Activated CD4-positive, alpha-beta T cell treated with anti-CD3 and anti-CD28 coated beads for 36 hours (primary cell): ENCODE results near the gene GPRC5D. TPM values are rescaled to one million over a fixed set of nuclear protein-coding genes. Genes with fewer than 3 reads are reported as not detected.

Source experiments
- ATAC-seq: fragments of 200-7000 bp; cut with Tn5 transposase; one replicate; pipeline ENCODE4 v1.10.0; 2021; ENCODE audit warnings: mild to moderate bottlenecking, moderate library complexity
- CTCF ChIA-PET: fragments of 350-600 bp; sonication (Branson Sonifier 250); formaldehyde crosslinking; loops from one replicate; lab custom pipeline; 2021; ENCODE audit warnings: antibody characterized with exemption; lab: Charles Lee
- POLR2A ChIA-PET: fragments of 350-600 bp; sonication (Branson Sonifier 250); formaldehyde crosslinking; loops from one replicate; lab custom pipeline; 2021; ENCODE audit warnings: antibody characterized with exemption, inconsistent platforms; lab: Charles Lee
- DNase-seq: peaks from one replicate; pipeline ENCODE4 v3.0.0-alpha.2; 2020
- H3K27ac Mint-ChIP-seq: one replicate; pipeline ENCODE4 v1.8.0; 2021; ENCODE audit warnings: mixed read lengths
- H3K27me3 Mint-ChIP-seq: one replicate; pipeline ENCODE4 v1.8.0; 2021; ENCODE audit warnings: mixed read lengths
- H3K36me3 Mint-ChIP-seq: one replicate; pipeline ENCODE4 v1.8.0; 2021; ENCODE audit warnings: low read depth, mixed read lengths
- H3K4me1 Mint-ChIP-seq: one replicate; pipeline ENCODE4 v1.8.0; 2021; ENCODE audit warnings: mixed read lengths
- H3K4me3 Mint-ChIP-seq: one replicate; pipeline ENCODE4 v1.8.0; 2021; ENCODE audit warnings: mild to moderate bottlenecking, moderate library complexity, mixed read lengths
- H3K9me3 Mint-ChIP-seq: one replicate; pipeline ENCODE4 v1.8.0; 2021; ENCODE audit warnings: low read depth, mixed read lengths
- intact Hi-C, 2 experiments: fragments of 100-400 bp; cut with DNase I in 1 of 2; cut with micrococcal nuclease in 1 of 2; formaldehyde crosslinking; loops; one replicate each; pipeline versions ENCODE4 v1.14.2 to v1.15.1; 2022 to 2024; cut with DNase I, micrococcal nuclease
- total RNA-seq, 2 experiments: library from RNA; stranded (reverse); gene quantifications; one replicate each; pipeline ENCODE4 v1.2.3, GENCODE V29; 2021

Gene GPRC5D
- total RNA-seq, 2 experiments from 2014 or later = not detected

DNA sequence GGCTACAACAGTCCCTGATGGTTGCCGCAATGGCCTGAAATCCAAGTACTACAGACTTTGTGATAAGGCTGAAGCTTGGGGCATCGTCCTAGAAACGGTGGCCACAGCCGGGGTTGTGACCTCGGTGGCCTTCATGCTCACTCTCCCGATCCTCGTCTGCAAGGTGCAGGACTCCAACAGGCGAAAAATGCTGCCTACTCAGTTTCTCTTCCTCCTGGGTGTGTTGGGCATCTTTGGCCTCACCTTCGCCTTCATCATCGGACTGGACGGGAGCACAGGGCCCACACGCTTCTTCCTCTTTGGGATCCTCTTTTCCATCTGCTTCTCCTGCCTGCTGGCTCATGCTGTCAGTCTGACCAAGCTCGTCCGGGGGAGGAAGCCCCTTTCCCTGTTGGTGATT, 43.7 kb downstream of the GPRC5D start:
- POLR2A ChIA-PET = no interaction called here
- H3K9me3 Mint-ChIP-seq = no peaks in the 10 kb centered on the region
- ATAC-seq (no peak), DNase-seq (no peak)
- H3K27ac Mint-ChIP-seq = no peak overlapping the region
- peaks cover 18% of the 10 kb centered on the region for H3K4me1 Mint-ChIP-seq
- H3K36me3 Mint-ChIP-seq = no peaks in the 10 kb centered on the region
- H3K27me3 Mint-ChIP-seq = no peaks in the 10 kb centered on the region
- CTCF ChIA-PET = interaction anchor here (1.2 to 1.5 kb wide), 2 partner anchors 17 to 303 kb away, joined by 5 read pairs; partner anchors contain the start of gene GPRC5A
- no peak overlapping the region for H3K4me3 Mint-ChIP-seq
- intact Hi-C loops = no loop called here

DNA sequence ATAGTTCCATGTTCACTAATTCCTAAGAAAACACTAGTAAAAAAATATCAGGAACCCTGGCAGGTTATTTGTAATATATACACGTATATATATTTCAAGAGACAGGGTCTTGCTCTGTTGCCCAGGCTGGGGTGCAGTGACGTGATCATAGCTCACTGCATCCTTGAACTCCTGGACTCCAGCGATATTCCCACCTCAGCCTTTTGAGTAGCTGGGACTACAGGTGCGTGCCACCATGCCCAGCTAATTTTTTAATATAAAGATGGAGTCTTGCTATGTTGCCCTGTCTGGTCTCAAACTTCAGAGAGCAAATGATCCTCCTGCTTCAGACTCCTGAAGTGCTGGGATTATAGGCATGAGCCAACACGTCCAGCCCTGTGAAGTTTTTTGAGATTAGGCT, 44.4 kb downstream of the GPRC5D start:
- CTCF ChIA-PET = interaction anchor here (0.6 to 1.5 kb wide), 2 partner anchors 304 to 318 kb away, joined by 3 to 5 read pairs; no protein-coding TSS in a partner anchor
- no peak overlapping the region for H3K4me3 Mint-ChIP-seq
- no peaks in the 10 kb centered on the region for H3K9me3 Mint-ChIP-seq
- DNase-seq (no peak), ATAC-seq (no peak)
- H3K27ac Mint-ChIP-seq = no peak overlapping the region
- H3K4me1 Mint-ChIP-seq = peaks cover 18% of the 10 kb centered on the region
- no peaks in the 10 kb centered on the region for H3K36me3 Mint-ChIP-seq
- intact Hi-C loops = no loop called here
- POLR2A ChIA-PET = no interaction called here
- no peaks in the 10 kb centered on the region for H3K27me3 Mint-ChIP-seq

DNA sequence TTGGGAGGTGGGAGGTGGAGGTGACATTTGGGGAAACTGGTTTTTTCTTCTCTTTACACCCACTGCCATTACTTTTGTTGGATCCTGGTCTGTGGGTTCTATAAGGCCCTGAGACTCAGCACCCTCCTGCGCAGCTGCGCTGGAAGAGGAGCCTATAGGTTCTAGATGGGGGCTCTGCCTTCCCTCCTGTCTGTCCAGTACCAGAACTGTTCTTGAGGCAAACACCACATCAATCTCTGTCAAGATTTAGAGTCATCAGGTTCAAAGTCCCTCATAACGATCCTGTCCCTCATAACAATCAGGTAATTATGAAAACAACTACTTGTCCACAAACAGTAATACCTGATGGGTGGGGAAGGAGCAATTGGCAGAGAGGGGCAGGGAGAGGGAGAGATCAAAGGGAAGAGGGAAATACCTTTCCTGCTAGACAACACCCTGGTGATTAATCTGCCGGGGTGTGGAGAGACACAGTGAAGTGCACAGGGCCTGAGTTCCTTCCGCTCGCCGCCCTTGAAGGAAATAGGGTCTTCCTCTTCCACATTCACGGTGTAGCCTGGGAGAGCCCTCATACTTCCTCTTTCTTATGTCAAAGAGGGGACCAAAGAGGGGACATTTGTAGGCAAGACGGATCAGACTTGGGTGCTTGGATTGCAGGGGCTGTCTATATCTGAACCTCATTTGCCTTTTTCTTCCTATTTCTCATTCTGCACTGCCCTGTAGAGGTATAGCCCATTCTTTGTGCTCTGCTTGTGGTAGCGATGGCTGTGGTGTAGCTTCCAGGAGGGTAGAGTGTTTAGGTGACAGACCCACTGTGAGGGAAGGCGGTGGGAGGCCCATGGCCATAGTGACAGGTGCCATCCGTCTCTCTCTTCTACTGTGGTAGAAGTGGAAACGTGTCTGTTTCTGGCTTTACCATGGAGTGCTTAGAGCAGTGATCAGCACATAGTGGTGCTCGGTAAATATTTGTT, 48.0 kb downstream of the GPRC5D start:
- Mint-ChIP-seq H3K4me3 (no peak overlapping the region), H3K36me3 (no peaks in the 10 kb centered on the region), H3K4me1 (peaks cover 29% of the 10 kb centered on the region), H3K27ac (no peak overlapping the region), H3K27me3 (peaks cover 6% of the 10 kb centered on the region), H3K9me3 (no peaks in the 10 kb centered on the region)
- ChIA-PET POLR2A (no interaction called here), CTCF (no interaction called here)
- intact Hi-C loops = no loop called here
- ATAC-seq (no peak), DNase-seq (no peak)

DNA sequence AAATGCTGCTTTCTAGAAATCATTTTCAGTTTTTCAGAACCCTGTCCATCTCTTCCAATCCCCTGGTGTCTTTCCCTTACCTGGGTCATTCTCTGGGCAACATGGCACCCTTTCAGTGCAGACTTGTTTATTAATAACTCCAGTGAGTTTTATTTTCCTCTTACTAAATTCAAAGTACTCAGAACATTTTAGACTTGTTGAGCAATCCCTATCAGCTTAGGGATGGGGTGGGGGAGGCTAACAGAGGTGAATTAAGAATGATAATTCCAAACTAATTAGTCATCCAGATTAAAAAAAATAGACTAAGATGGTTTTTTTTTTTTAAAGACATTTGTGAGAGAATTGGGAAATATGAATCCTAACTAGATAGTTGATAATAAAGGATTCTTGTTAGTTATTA, 49.9 kb downstream of the GPRC5D start:
- ATAC-seq (no peak), DNase-seq (no peak)
- ChIA-PET POLR2A (interaction anchor here (0.8 kb wide), 1 partner anchor 237 kb away, joined by 3 read pairs; no protein-coding TSS in a partner anchor), CTCF (interaction anchor here (0.7 to 1.5 kb wide), 3 partner anchors 12 to 1525 kb away, joined by 5 to 6 read pairs (median 5); no protein-coding TSS in a partner anchor)
- Mint-ChIP-seq H3K9me3 (no peaks in the 10 kb centered on the region), H3K27ac (no peak overlapping the region), H3K4me1 (peaks cover 32% of the 10 kb centered on the region), H3K27me3 (peaks cover 8% of the 10 kb centered on the region), H3K4me3 (no peak overlapping the region), H3K36me3 (no peaks in the 10 kb centered on the region)
- intact Hi-C loops = no loop called here

DNA sequence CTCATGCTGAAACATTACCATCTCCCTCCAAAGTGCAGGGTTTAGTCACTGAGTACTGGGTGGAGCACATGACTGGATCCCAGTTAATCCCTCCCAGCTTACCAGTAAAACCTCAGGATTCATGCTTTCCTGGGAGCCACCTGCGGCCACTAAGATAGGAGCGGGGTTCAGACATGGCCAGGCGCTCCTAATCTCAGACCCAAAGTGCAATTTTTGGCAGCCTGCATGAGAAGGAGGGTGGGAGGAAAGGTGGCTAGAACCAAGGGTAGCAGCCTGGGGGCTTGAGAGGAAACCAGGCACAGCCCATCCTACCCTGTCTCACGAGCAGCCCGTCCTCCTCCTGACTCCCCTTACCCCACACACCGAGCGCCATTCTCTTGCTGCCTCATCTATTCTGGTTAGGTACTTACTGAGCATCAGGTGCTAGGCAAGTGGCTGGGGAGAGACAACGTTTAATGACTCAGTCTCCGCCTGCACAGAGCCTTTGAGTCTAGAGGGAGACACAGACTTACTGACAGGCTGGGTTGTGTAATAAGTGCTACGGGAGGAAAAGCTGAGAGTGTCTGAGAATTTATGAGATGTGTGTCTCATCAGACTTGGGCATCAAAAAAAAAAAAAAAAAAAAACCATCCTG, 50.7 kb downstream of the GPRC5D start:
- Mint-ChIP-seq H3K36me3 (no peaks in the 10 kb centered on the region), H3K27ac (no peak overlapping the region), H3K4me1 (peaks cover 35% of the 10 kb centered on the region), H3K27me3 (peaks cover 10% of the 10 kb centered on the region), H3K9me3 (no peaks in the 10 kb centered on the region), H3K4me3 (no peak overlapping the region)
- ChIA-PET CTCF (interaction anchor here (0.6 to 1.5 kb wide), 5 partner anchors 13 to 607 kb away, joined by 4 to 6 read pairs (median 4); partner anchors contain the start of gene EMP1), POLR2A (interaction anchor here (0.8 kb wide), 1 partner anchor 238 kb away, joined by 3 read pairs; no protein-coding TSS in a partner anchor)
- intact Hi-C loops = no loop called here
- DNase-seq (peak; percentile 68), ATAC-seq (peak; percentile 21)

- POLR2A ChIA-PET = interaction anchor here (0.6 to 1.0 kb wide), 2 partner anchors 55 to 296 kb away, joined by 3 read pairs; partner anchors contain the start of gene EMP1
- no peak overlapping the region for H3K4me3 Mint-ChIP-seq
- DNase-seq (no peak), ATAC-seq (no peak)
- no peak overlapping the region for H3K27ac Mint-ChIP-seq
- no peaks in the 10 kb centered on the region for H3K9me3 Mint-ChIP-seq
- CTCF ChIA-PET = interaction anchor here (0.6 to 1.3 kb wide), 3 partner anchors 296 to 608 kb away, joined by 4 read pairs; partner anchors contain the start of gene EMP1
- intact Hi-C loops = no loop called here
- peaks cover 12% of the 10 kb centered on the region for H3K27me3 Mint-ChIP-seq
- H3K4me1 Mint-ChIP-seq = peaks cover 39% of the 10 kb centered on the region
- no peaks in the 10 kb centered on the region for H3K36me3 Mint-ChIP-seq
These were observed 51.2 kb downstream of the GPRC5D start for GRCh38 chr12:12900786-12901157.

DNA sequence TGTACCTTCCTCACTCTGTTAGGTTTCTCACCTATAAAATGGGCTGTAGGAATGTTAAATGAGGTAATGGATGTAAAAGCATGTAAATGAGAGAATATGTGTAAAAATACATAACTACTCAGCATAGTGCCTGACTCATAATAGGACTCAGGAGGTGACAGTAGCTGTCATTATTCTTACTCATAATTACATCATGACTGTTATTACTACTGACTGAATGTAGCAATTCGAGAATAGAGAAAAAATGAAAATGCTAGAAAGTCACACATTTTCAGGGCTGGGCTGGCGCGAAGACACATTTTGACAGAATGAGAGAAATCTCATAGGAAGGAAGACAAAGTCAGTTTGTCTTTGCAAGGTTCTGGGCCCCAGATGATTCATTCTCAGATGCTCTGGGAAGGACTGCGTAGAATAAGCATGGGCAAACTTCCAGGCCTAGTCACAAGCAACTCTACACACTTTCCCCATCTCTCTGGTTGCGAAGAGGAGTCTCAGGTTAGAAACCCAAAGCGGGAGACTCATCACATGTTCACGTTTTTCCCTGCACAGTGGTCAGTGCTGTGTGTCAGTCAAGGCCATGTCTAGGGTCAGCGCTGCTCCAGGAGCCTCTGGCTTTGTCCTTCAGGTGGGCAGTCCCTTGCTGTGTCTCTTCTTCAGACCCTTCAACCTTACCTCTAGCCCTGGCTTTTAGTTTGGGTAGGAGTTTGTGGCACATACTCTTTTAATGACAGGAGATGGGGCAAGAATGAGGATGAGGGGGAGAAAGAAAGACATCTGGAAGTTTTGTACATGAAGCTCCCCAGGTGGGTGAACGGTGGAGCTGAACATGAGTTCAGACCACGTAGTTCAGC, 52.2 kb downstream of the GPRC5D start:
- H3K36me3 Mint-ChIP-seq = no peaks in the 10 kb centered on the region
- peak overlapping the region; percentile 88 for H3K27ac Mint-ChIP-seq
- peaks cover 16% of the 10 kb centered on the region for H3K27me3 Mint-ChIP-seq
- H3K9me3 Mint-ChIP-seq = no peaks in the 10 kb centered on the region
- ATAC-seq (peak; percentile 87), DNase-seq (peak; percentile 87)
- H3K4me1 Mint-ChIP-seq = peaks cover 39% of the 10 kb centered on the region
- POLR2A ChIA-PET = interaction anchor here (0.7 to 1.0 kb wide), 2 partner anchors 268 to 297 kb away, joined by 3 read pairs; partner anchors contain the start of gene EMP1
- intact Hi-C loops = loop anchor here (1.0 to 10.0 kb wide), 17 partner anchors 62 to 542 kb away; partner anchors contain the start of genes EMP1 (in 2 of the 2), GSG1 (in 2 of the 2), APOLD1 (in 1 of the 2) and BORCS5 (in 1 of the 2)
- CTCF ChIA-PET = interaction anchor here (0.5 to 1.3 kb wide), 5 partner anchors 11 to 355 kb away, joined by 3 to 6 read pairs (median 3); no protein-coding TSS in a partner anchor
- H3K4me3 Mint-ChIP-seq = no peak overlapping the region

GRCh38 chr12:12898911-12899511, 53.0 kb downstream of the GPRC5D start:
- CTCF ChIA-PET = interaction anchor here (0.5 to 1.2 kb wide), 5 partner anchors 11 to 302 kb away, joined by 3 to 6 read pairs (median 3); no protein-coding TSS in a partner anchor
- Mint-ChIP-seq H3K27ac (peak overlapping the region; percentile 78), H3K4me3 (no peak overlapping the region)

GRCh38 chr12:12898136-12898717, 53.7 kb downstream of the GPRC5D start:
- POLR2A ChIA-PET = no interaction called here
- CTCF ChIA-PET = interaction anchor here (0.6 to 1.6 kb wide), 4 partner anchors 17 to 201 kb away, joined by 3 to 4 read pairs (median 3); no protein-coding TSS in a partner anchor
- H3K27me3 Mint-ChIP-seq = peaks cover 18% of the 10 kb centered on the region
- intact Hi-C loops = loop anchor here (2.0 to 10.0 kb wide), 9 partner anchors 61 to 541 kb away; partner anchors contain the start of genes APOLD1 (in 1 of the 2), BORCS5 (in 1 of the 2), FAM234B (in 1 of the 2) and GSG1 (in 1 of the 2)
- H3K36me3 Mint-ChIP-seq = no peaks in the 10 kb centered on the region
- ATAC-seq (no peak), DNase-seq (no peak)
- no peak overlapping the region for H3K27ac Mint-ChIP-seq
- no peaks in the 10 kb centered on the region for H3K9me3 Mint-ChIP-seq
- no peak overlapping the region for H3K4me3 Mint-ChIP-seq
- peaks cover 39% of the 10 kb centered on the region for H3K4me1 Mint-ChIP-seq

More at GRCh38 chr12:12898911-12899511, 53.0 kb downstream of the GPRC5D start:
- intact Hi-C loops = loop anchor here (1.0 to 10.0 kb wide), 17 partner anchors 62 to 542 kb away; partner anchors contain the start of genes EMP1 (in 2 of the 2), GSG1 (in 2 of the 2), APOLD1 (in 1 of the 2) and BORCS5 (in 1 of the 2)
- Mint-ChIP-seq H3K9me3 (no peaks in the 10 kb centered on the region), H3K36me3 (no peaks in the 10 kb centered on the region), H3K27me3 (peaks cover 16% of the 10 kb centered on the region), H3K4me1 (peaks cover 39% of the 10 kb centered on the region)
- DNase-seq = no peak
- ATAC-seq = no peak
- POLR2A ChIA-PET = interaction anchor here (0.7 kb wide), 1 partner anchor 268 kb away, joined by 3 read pairs; no protein-coding TSS in a partner anchor
